DMS53 (cell line): ENCODE measurements around the gene BNIP5.

ENCODE experiments used
- DNase-seq: peaks from one replicate; lab custom pipeline; 2025; lab: John Stamatoyannopoulos, UW

BNIP5 gene

GRCh38 chr6:36322591-36322990, 14.1 kb downstream of the BNIP5 start:
- DNase-seq = no peak

- peak; percentile 63 for DNase-seq
Measured at GRCh38 chr6:36320475-36320874, 16.2 kb downstream of the BNIP5 start.

GRCh38 chr6:36319821-36320220, 16.9 kb downstream of the BNIP5 start:
- no peak for DNase-seq

- peak; percentile 33 for DNase-seq
Measured at GRCh38 chr6:36319436-36319762, 17.3 kb downstream of the BNIP5 start.

- no peak for DNase-seq
Measured at GRCh38 chr6:36318690-36319435, 17.8 kb downstream of the BNIP5 start.

GRCh38 chr6:36317623-36318022, 19.1 kb downstream of the BNIP5 start:
- DNase-seq = no peak

- DNase-seq = no peak
Measured at GRCh38 chr6:36315921-36316320, 20.8 kb downstream of the BNIP5 start.

GRCh38 chr6:36314221-36315014, 22.3 kb downstream of the BNIP5 start:
- DNase-seq = peak; percentile 50

- DNase-seq = no peak
Measured at GRCh38 chr6:36313649-36313936, 23.1 kb downstream of the BNIP5 start.

GRCh38 chr6:36312854-36313648, 23.6 kb downstream of the BNIP5 start:
- no peak for DNase-seq

- DNase-seq = no peak
Measured at GRCh38 chr6:36309900-36310299, 26.8 kb downstream of the BNIP5 start.

- no peak for DNase-seq
Measured at GRCh38 chr6:36309203-36309602, 27.5 kb downstream of the BNIP5 start.

- DNase-seq = no peak
Measured at GRCh38 chr6:36308514-36308913, 28.2 kb downstream of the BNIP5 start.

- DNase-seq = no peak
Measured at GRCh38 chr6:36306375-36306774, 30.3 kb downstream of the BNIP5 start.

- no peak for DNase-seq
Measured at GRCh38 chr6:36305885-36306284, 30.8 kb downstream of the BNIP5 start.

- DNase-seq = peak; percentile 90
Measured at GRCh38 chr6:36302227-36302976, 34.3 kb downstream of the BNIP5 start.

- no peak for DNase-seq
Measured at GRCh38 chr6:36301781-36302180, 34.9 kb downstream of the BNIP5 start.

- no peak for DNase-seq
Measured at GRCh38 chr6:36301085-36301658, 35.5 kb downstream of the BNIP5 start.

- DNase-seq = no peak
Measured at GRCh38 chr6:36298027-36298426, 38.7 kb downstream of the BNIP5 start.

- no peak for DNase-seq
Measured at GRCh38 chr6:36297511-36297910, 39.2 kb downstream of the BNIP5 start.

GRCh38 chr6:36297051-36297450, 39.6 kb downstream of the BNIP5 start:
- no peak for DNase-seq

GRCh38 chr6:36296240-36296639, 40.4 kb downstream of the BNIP5 start:
- no peak for DNase-seq
